Activated T-helper 9 cell treated with anti-CD3 and anti-CD28 coated beads, Interleukin-2, amount 50 U/mL, for 16 hours (primary cell): ENCODE results near the gene SART3.
"Not testable (repeated sequence)": the region's sequence is repeated elsewhere in the genome, so short reads cannot be mapped to it uniquely, and the experiment has no call there.

ENCODE experiments used
- DNase-seq: peaks from one replicate; pipeline ENCODE4 v3.0.0-alpha.2; 2020; ENCODE audit warnings: low read depth

SART3 gene

GRCh38 chr12:108578813-108579212 lies 17.8 kb upstream of the SART3 start:
- no peak for DNase-seq

GRCh38 chr12:108578264-108578663 lies 17.3 kb upstream of the SART3 start:
- DNase-seq = no peak

- DNase-seq = no peak
Measured at GRCh38 chr12:108577458-108577857, 16.5 kb upstream of the SART3 start.

GRCh38 chr12:108576660-108577234 lies 15.8 kb upstream of the SART3 start:
- no peak for DNase-seq

DNA sequence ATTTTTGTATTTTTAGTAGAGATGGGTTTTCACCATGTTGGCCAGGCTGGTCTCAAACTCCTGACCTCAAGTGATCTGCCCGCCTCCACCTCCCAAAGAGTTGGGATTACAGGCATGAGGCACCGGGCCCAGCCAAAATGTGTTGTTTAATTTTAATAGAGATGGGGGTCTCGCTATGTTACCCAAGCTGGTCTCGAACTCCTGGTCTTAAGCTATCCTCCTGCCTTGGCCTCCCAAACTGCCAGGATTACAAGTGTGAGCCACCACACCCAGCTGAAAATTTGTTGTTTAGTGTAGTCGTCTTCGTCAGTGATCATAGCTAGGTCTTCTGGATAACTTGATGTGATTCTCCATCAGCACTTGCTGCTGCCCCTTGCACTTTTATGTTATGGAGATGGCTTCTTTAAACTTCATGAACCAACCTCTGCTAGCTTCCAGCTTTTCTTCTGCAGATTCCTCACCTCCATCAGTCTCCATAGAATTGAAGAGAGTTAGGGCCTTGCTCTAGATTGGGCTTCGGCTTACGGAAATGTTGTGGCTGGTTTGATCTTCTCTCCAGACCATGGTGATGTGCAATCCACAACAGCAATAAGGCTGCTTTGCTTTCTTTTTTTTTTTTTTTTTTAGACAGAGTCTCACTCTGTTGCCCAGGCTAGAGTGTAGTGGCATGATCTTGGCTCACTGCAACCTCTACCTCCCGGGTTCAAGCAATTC lies 14.4 kb upstream of the SART3 start:
- no peak for DNase-seq

- not testable (repeated sequence) for DNase-seq
Measured at GRCh38 chr12:108574276-108574675, 13.3 kb upstream of the SART3 start.

- no peak for DNase-seq
Measured at GRCh38 chr12:108573317-108573716, 12.3 kb upstream of the SART3 start.

GRCh38 chr12:108572166-108572790 lies 11.3 kb upstream of the SART3 start:
- DNase-seq = no peak

DNA sequence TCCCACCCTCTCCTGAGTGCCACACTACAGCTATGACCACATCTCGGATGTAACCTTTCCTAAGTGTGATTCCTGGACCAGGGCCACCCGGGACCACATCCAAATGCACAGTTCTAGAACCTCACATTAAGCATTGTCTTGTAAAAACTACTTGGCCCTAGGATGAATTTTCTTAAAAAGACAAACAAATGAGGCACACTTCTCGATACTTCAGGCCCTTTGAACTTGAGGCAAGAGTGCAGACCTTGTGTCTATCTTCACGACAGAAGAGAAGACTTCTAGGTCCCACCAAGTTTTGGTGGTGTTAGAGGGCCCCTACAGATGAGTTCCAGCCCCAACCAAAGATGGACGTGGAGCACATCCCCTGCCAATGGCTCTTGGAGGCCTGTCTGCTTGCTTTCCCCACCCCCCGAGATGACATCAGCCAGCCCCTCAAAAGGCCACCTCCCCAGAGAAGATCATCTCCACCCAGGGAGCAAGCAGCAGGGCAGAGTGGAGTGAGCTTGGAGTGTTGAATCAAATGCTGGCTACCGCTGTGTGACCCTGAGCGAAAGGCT lies 10.7 kb upstream of the SART3 start:
- no peak for DNase-seq

GRCh38 chr12:108570743-108571608 lies 10.0 kb upstream of the SART3 start:
- DNase-seq = no peak

DNA sequence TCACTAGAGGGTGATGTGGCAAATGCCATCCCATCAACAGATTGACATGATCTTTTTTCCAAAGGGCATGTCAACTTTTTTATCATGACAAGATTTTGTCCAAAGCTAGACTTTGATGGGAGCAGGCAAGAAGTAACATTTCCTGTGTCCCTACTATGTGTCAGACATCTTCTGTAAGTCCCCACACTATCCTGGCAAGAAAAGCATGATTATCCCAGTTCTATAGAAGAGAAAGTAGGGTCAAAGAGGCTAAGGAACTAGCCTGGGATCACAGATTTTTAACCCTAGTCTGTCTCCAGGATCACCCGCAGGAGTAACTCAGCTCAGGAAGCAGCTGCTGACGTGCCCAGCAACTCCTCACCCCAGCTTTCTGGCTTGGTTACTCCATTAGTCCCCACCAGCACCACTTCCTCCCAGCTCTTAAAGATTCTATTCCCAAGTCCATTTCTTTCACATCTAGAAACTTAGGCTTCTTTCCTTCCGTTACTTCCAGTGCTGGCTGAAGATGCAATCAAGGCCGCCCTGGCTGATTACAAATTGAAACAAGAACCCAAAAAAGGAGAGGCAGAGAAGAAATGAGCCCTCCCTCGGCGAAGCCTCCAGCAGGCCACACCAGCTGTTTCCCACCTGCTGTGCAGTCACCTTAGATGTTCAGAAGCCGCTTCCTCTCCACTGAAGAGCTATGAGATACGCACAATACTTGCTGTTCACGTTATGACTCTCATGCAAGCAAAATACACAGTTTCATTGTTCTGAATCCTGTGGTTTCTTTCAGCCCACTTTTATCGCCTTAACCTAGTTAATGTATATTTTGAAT lies 7.6 kb upstream of the SART3 start:
- DNase-seq = peak; percentile 41

DNA sequence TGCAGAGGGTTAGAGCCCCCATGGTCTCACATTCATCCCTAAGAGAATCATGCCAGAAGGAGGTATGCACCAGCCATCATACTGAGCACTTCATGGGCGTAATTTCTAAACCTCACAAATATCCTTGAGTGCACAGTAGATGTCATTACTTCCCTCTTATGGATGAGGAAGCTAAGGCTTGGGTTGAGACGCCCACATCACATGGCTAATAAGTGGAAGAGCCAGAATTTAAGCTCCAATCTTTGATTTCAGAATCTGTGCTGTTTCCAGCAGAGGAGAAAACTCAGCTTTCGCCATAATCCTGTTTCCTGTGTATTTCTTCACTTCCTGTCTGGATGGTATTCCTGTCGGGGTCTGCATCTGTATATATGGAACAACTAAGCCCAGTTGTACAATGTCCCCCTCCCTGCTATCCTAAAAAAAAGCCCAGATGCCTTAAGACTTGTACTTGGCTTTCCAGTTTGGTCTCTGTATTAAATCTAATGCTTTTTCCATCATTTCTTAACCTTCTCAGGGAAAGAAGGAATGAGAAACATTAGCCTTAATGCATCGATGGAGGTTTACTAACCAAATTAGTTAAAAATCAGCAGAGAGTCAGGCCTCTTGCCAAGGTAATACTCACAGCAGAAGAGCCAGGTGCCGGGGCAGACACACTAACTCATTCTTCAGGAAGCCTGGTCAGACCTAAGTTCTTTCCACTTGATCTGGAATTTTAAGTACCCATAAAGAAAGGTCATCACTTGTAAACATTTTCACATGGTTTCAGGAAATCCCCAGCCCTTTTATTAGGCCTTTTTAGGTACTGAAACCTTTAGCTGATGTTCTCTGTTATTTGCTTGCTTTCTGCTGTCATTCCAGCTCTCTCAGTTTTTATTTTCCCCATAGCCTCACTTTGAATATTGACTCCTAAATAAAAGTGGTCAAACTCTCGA lies 6.7 kb upstream of the SART3 start:
- DNase-seq = no peak

DNA sequence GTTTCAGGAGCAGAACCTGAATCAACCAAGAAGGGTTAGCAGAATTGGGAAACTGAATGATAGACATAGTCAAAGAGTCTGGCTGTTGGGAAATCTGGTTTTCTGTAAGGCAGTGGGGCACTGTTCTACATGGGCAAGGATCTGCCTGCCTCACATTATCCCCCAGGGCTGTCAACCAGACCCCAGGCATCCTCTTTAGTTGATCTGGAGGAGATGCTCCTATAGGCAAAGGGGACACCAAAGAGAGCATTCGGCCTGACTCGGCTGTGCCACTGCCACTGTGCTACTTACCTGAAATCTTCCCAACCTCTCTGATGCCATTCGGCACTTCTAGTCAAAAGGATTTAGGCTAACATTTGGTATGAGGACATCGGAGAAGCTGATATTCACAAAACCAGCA lies 5.5 kb upstream of the SART3 start:
- no peak for DNase-seq

DNA sequence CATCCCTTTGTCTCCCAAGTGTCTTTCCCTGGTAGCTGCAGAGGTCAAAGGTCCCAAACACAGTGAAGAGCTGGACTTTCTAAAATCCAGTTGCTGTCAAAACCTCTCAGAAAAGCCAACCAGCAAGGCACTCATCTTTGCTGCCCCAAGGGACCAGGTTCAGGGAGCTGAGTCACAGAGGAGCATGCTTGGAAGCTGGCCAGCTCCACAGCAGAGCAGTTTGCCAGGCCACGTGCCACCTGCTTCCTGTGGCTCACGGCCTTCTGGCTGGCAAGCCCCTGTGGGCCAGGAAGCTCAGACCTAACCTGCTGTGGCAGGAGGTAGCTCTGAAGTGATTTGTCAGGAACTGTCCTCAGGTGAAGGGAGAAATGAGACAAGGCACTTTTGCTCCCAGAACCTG lies 5.0 kb upstream of the SART3 start:
- peak; percentile 45 for DNase-seq

DNA sequence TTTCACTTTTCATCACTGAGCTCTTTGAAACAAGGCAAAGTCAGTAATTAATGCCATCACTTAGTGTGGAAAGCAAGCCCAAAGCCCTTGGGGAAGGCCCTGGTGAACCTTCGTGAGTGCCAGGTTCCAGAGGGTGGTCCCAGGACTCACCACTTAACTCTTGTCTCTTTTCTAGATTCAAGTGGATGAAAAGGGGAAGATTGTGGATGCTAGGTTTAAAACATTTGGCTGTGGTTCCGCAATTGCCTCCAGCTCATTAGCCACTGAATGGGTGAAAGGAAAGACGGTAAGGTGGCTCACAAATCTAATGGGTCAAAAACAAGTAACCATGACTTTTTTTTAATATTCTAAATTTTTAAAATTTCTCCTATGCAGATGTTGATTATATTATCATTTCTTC lies 4.2 kb upstream of the SART3 start:
- no peak for DNase-seq

DNA sequence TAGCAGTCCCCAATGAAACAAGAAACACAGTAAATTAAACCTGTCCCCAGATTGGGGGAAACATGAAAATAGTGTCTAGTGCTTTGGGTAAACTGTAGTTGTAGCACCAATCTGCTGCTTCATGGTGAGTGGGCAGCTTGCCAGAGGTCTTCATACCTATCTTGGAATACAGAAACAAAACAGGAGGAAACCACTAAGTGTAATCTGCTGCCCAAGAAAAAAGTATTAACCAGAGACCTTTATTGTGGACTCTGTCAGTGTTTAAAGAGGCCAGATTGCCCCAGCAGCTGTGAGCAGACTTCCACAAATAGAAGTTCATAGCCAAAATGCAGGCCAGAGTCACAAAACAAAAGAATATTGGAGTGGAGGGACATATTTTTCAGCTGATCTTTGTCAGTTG lies 3.8 kb upstream of the SART3 start:
- DNase-seq = no peak

DNA sequence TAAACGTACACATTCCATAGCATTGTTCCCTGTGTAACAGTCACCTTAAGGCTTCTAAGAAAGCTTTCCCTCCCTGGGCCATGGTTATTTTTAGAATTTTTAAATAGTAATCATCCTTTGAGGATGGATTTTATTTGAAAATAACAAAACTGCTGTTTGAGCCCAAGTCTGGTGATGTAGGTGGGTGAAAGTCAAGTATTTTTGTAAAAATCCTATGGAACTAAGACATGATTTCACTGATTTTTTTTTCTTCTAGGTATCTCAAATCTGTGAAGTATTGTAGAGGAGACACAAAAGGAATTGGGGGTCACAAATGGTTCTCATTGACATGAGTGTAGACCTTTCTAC lies 2.8 kb upstream of the SART3 start:
- DNase-seq = no peak

DNA sequence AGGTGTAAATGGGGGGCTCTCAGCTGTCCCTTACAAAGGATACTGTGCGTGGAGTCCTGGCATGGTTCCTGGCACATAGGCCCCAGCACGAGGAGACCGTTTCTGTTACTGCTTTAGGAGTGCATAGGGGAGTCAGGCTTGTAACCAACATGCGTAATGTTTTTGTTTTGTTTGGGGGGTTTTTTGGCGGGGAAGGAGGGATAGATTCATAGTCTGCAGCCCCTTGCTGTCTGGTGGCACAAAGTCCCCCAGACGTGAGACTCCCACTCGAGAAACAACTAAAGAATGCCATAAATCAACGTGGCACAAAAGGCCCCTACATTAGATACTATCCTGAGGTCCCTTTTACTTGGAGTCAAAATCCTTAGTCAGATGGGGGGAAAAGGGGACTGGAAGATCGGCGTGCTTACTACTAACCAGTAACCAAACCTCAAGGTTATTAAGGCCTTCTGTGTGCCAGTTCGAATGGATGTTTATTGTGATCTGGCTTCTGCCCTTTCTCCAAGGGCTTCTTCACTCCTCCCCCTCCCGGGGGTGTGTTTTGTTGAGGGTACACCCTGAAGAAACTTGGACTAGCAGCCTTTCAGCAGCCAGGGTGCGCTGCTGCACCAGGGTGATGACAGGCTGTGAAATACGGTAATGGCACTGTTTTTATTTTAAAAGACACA lies 2.3 kb upstream of the SART3 start:
- peak; percentile 78 for DNase-seq

DNA sequence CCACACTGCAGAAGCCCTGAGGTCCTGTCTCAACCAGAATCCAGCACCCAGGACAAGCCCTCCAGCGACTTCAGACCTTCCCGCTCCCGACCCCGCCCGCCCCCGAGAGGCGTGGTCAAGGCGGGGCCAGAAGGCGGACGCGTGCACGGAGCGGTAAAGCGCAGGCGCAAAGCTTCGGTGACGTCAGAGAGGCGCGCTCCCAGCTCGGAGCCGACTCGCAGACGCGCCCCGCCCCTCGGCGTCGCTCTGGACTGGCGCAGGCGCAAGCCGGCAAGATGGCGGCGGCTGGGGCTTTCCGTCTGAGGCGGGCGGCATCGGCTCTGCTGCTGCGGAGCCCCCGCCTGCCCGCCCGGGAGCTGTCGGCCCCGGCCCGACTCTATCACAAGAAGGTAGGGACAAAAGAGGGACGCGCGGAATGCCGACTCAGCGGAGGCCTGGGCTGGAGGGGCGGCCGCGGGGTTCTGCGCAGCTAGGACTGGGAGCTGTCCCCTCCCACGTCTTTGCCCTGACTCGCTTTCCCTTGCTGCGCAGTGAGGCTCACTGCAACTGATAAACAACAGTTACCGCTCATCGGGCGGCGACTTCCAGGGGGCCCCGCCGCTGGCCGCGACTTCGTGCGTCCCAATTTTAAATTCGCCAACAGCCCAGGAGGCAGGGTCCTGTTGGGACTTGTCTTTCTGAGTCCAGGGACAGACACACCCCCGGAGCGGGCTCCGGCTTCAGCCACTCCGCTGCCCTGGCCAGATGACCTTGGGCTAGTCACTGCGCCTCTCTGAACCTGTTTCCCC lies 1.6 kb upstream of the SART3 start, which contains the start of gene ISCU:
TSS of gene ISCU (plus strand) at position 249 of the 788 bp plus-strand sequence. CDS start at position 276, 27 bp downstream.
- DNase-seq = peak; percentile 99
